Lower leg skin (tissue), 3 donors: ENCODE results near the gene AADACL3.

Experiments used
- POLR2A ChIP-seq, 2 donors: fragments of 450-650 bp; IDR thresholded peaks; one replicate each; pipeline ENCODE4 v1.6.1; 2016 to 2017; ENCODE audit warnings: antibody characterized with exemption in 2 of 2, mild to moderate bottlenecking in 1 of 2, moderate library complexity in 1 of 2
- TF ChIP-seq, protein P1 (sequence below), 3 donors: fragments of 450-650 bp; IDR thresholded peaks; one replicate each; pipeline ENCODE4 v1.5.1; 2016; ENCODE audit warnings: antibody characterized with exemption in 3 of 3, mild to moderate bottlenecking in 3 of 3, moderate library complexity in 2 of 3

DNA sequence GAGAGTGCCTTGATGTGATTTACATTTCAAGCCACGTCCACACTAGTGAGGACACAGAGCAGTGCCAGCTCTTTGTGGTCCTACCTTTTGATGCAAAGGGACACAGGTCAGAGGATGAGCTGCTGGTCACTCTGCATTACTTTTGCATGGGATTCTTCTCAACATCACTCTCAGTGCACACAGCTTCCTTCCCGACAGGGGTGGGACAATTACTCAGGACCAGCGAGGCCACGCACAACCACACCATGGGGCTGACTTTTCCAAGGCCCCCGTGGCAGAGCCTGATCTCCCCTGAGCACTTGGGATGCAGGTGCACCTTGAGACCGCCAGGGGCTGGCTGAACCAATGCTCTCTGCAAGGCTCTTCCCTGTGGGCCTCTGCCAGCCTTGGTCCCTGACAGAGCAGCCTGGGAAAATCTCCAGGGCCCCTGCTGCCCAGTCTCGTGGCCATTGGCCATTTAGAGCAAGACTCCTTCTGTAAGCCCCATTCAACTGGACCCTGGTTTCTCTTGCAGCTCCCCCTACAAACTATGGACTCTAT is 44.4 kb downstream of the AADACL3 start:
- no peak for TF ChIP-seq POLR2A (IDR thresholded peaks at IDR 0.05)
- TF ChIP-seq, protein P1, sequence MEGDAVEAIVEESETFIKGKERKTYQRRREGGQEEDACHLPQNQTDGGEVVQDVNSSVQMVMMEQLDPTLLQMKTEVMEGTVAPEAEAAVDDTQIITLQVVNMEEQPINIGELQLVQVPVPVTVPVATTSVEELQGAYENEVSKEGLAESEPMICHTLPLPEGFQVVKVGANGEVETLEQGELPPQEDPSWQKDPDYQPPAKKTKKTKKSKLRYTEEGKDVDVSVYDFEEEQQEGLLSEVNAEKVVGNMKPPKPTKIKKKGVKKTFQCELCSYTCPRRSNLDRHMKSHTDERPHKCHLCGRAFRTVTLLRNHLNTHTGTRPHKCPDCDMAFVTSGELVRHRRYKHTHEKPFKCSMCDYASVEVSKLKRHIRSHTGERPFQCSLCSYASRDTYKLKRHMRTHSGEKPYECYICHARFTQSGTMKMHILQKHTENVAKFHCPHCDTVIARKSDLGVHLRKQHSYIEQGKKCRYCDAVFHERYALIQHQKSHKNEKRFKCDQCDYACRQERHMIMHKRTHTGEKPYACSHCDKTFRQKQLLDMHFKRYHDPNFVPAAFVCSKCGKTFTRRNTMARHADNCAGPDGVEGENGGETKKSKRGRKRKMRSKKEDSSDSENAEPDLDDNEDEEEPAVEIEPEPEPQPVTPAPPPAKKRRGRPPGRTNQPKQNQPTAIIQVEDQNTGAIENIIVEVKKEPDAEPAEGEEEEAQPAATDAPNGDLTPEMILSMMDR (IDR thresholded peaks at IDR 0.05): no peak
